Measurements from ENCODE around the gene VWA3A.

DNA sequence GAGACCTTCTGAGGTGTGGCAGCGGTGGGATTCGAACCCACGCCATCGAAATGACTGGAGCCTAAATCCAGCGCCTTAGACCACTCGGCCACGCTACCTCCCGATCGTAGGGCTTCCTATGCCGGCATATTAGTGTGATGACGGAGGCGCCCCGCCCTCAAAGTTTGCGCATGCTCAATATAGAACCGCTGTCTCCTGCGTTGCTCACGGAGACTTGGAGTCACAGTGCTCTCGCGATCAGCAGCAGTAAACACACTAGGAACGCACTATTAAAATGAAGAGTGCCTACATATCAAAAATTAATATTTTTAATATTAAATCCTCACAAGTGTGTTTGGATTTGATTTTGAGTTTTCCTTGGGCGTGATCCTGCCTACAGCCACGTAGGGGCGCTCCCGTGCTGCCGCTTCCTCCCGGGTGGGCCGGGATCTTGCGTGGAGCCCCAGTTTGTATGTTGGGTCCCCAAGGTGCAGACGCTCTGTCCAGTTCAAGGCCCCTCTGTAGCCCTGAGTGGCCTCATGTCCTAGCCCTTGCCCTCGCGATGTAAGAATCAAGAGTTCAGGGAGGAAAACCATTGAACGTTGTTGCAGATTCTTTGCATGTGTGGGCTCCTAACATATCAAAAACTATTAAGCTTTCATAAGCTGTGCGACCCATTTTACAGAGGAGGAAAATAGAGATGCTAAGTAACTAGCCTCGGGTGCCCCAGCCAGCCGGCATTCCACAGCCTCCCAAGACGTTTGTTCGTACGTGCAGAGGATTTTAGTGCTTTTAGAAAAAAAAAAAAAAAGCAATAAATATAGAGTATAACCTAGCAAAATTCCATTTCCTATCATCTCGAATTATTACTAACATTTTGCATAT is 103.6 kb downstream of the VWA3A start:
- TF ChIP-seq JUN (IDR thresholded peaks at IDR 0.05; ENCODE audit: borderline replicate concordance, insufficient read depth, insufficient read length, low read depth): no peak
- no peak for TF ChIP-seq EZH2 (IDR thresholded peaks at IDR 0.05; ENCODE audit: borderline replicate concordance, low read depth, low read length, severe bottlenecking)
- TF ChIP-seq, protein P1, sequence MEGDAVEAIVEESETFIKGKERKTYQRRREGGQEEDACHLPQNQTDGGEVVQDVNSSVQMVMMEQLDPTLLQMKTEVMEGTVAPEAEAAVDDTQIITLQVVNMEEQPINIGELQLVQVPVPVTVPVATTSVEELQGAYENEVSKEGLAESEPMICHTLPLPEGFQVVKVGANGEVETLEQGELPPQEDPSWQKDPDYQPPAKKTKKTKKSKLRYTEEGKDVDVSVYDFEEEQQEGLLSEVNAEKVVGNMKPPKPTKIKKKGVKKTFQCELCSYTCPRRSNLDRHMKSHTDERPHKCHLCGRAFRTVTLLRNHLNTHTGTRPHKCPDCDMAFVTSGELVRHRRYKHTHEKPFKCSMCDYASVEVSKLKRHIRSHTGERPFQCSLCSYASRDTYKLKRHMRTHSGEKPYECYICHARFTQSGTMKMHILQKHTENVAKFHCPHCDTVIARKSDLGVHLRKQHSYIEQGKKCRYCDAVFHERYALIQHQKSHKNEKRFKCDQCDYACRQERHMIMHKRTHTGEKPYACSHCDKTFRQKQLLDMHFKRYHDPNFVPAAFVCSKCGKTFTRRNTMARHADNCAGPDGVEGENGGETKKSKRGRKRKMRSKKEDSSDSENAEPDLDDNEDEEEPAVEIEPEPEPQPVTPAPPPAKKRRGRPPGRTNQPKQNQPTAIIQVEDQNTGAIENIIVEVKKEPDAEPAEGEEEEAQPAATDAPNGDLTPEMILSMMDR (IDR thresholded peaks at IDR 0.05; ENCODE audit: extremely low read depth in 1 of 2, insufficient read depth in 1 of 2, low read depth in 1 of 2, low read length in 2 of 2): peak; percentile 74 to 82
- TF ChIP-seq MYC (IDR thresholded peaks at IDR 0.05; ENCODE audit: low read depth, low read length): no peak
- peak; percentile 84 for TF ChIP-seq POLR2A (IDR thresholded peaks at IDR 0.05; ENCODE audit: low read depth, low read length)
- peak; percentile 86 for TF ChIP-seq POLR2AphosphoS5 (IDR thresholded peaks at IDR 0.05; ENCODE audit: insufficient read depth, low read depth, low read length)
- TF ChIP-seq FOS (IDR thresholded peaks at IDR 0.05; ENCODE audit: borderline replicate concordance, insufficient read depth, low read length): peak; percentile 35
- TF ChIP-seq GATA2 (IDR thresholded peaks at IDR 0.05; ENCODE audit: insufficient read depth, insufficient read length, low read depth, low read length): peak; percentile 59

Data from endothelial cell of umbilical vein (primary cell).